Gastrocnemius medialis (tissue), 4 donors: ENCODE data around the gene DNAJC18.

Source experiments
- POLR2A ChIP-seq, 2 donors: fragments of 450-650 bp; IDR thresholded peaks; one replicate each; pipeline ENCODE4 v1.6.1; 2017; ENCODE audit warnings: antibody characterized with exemption in 2 of 2, mild to moderate bottlenecking in 2 of 2, moderate library complexity in 2 of 2
- TF ChIP-seq, protein P1 (sequence below), 5 experiments: fragments of 450-650 bp in 3 of 5; fragments of 200-600 bp in 2 of 5; sonication (generic) in 2 of 5; IDR thresholded peaks in 4 of 5; conservative IDR thresholded peaks in 1 of 5; 1 replicate in 4 of 5; 2 replicates in 1 of 5; pipeline ENCODE4 v1.5.1; 2016 to 2019; ENCODE audit warnings: antibody characterized with exemption in 5 of 5, mild to moderate bottlenecking in 3 of 5, moderate library complexity in 3 of 5

GRCh38 chr5:139481122-139481533 lies 41.8 kb upstream of the DNAJC18 start:
- TF ChIP-seq POLR2A (IDR thresholded peaks at IDR 0.05) = no peak
- TF ChIP-seq, protein P1, sequence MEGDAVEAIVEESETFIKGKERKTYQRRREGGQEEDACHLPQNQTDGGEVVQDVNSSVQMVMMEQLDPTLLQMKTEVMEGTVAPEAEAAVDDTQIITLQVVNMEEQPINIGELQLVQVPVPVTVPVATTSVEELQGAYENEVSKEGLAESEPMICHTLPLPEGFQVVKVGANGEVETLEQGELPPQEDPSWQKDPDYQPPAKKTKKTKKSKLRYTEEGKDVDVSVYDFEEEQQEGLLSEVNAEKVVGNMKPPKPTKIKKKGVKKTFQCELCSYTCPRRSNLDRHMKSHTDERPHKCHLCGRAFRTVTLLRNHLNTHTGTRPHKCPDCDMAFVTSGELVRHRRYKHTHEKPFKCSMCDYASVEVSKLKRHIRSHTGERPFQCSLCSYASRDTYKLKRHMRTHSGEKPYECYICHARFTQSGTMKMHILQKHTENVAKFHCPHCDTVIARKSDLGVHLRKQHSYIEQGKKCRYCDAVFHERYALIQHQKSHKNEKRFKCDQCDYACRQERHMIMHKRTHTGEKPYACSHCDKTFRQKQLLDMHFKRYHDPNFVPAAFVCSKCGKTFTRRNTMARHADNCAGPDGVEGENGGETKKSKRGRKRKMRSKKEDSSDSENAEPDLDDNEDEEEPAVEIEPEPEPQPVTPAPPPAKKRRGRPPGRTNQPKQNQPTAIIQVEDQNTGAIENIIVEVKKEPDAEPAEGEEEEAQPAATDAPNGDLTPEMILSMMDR (IDR thresholded peaks at IDR 0.05 in 4 of 5, conservative IDR thresholded peaks at IDR 0.05 in 1 of 5) = no peak
